GM18517 (cell line): ENCODE results near the gene KIR2DL3.
"Not testable (repeated sequence)": the region's sequence is repeated elsewhere in the genome, so short reads cannot be mapped to it uniquely, and the experiment has no call there.

Experiments used
- ATAC-seq: cut with Tn5 transposase; IDR thresholded peaks from one replicate; pipeline ENCODE4 v1.9.1; 2021; ENCODE audit warnings: mild to moderate bottlenecking, moderate library complexity; ENCODE audit not compliant: unreplicated experiment

Gene KIR2DL3

GRCh38 chr19:54741950-54742349 is 3.6 kb downstream of the KIR2DL3 start:
- ATAC-seq: not testable (repeated sequence)

GRCh38 chr19:54744080-54744479 is 5.8 kb downstream of the KIR2DL3 start:
- not testable (repeated sequence) for ATAC-seq

GRCh38 chr19:54747614-54748322 is 9.5 kb downstream of the KIR2DL3 start:
- not testable (repeated sequence) for ATAC-seq

- ATAC-seq: not testable (repeated sequence)
These were observed 12.0 kb downstream of the KIR2DL3 start for GRCh38 chr19:54750276-54750675.

- not testable (repeated sequence) for ATAC-seq
These were observed 18.1 kb downstream of the KIR2DL3 start for GRCh38 chr19:54756204-54757110.

GRCh38 chr19:54758577-54758976 is 20.3 kb downstream of the KIR2DL3 start:
- ATAC-seq: not testable (repeated sequence)

GRCh38 chr19:54764219-54764618 is 25.9 kb downstream of the KIR2DL3 start:
- not testable (repeated sequence) for ATAC-seq

GRCh38 chr19:54766464-54766863 is 28.2 kb downstream of the KIR2DL3 start:
- ATAC-seq: not testable (repeated sequence)

GRCh38 chr19:54769646-54770045 is 31.3 kb downstream of the KIR2DL3 start, which contains the start of gene KIR2DL1:
Gene KIR2DL1 (plus strand): TSS chr19:54769793. CDS start chr19:54769851, 58 bp downstream.
- not testable (repeated sequence) for ATAC-seq

GRCh38 chr19:54770511-54770910 is 32.2 kb downstream of the KIR2DL3 start:
- ATAC-seq: not testable (repeated sequence)

- not testable (repeated sequence) for ATAC-seq
These were observed 33.0 kb downstream of the KIR2DL3 start for GRCh38 chr19:54771018-54771960.

- not testable (repeated sequence) for ATAC-seq
These were observed 34.4 kb downstream of the KIR2DL3 start for GRCh38 chr19:54772666-54773065.

GRCh38 chr19:54775095-54775815 is 36.9 kb downstream of the KIR2DL3 start:
- ATAC-seq: not testable (repeated sequence)

GRCh38 chr19:54775830-54776229 is 37.5 kb downstream of the KIR2DL3 start:
- ATAC-seq: not testable (repeated sequence)

GRCh38 chr19:54777851-54778250 is 39.5 kb downstream of the KIR2DL3 start:
- ATAC-seq: not testable (repeated sequence)

GRCh38 chr19:54778896-54779295 is 40.6 kb downstream of the KIR2DL3 start:
- not testable (repeated sequence) for ATAC-seq

- ATAC-seq: not testable (repeated sequence)
These were observed 44.6 kb downstream of the KIR2DL3 start for GRCh38 chr19:54782916-54783315.

GRCh38 chr19:54786091-54786723 is 47.9 kb downstream of the KIR2DL3 start:
- not testable (repeated sequence) for ATAC-seq

GRCh38 chr19:54788154-54788553 is 49.8 kb downstream of the KIR2DL3 start:
- ATAC-seq: not testable (repeated sequence)
